ENCODE data around the gene GALNTL6. TPM values are rescaled to one million over a fixed set of nuclear protein-coding genes. Genes with fewer than 3 reads are reported as not detected.

Gene GALNTL6
- total and polyA plus RNA-seq, 2 of the 4 experiments (the other 2 are of a cell fraction): under 0.01 TPM; not detected in 1

GRCh38 chr4:171932238-171932637 lies 119.0 kb downstream of the GALNTL6 start:
- Histone ChIP-seq H3K4ac (ENCODE audit: low read depth, low read length) (no peak overlapping the region), H3K9ac (ENCODE audit: low read depth, low read length) (no peak overlapping the region), H2BK20ac (ENCODE audit: low read depth, low read length) (no peak overlapping the region), H2AK5ac (ENCODE audit: low read depth, low read length) (no peak overlapping the region), H2BK5ac (ENCODE audit: low read depth, low read length, poor library complexity, severe bottlenecking) (no peak overlapping the region), H2AFZ (replicated peaks; ENCODE audit: low read length, poor library complexity) (no peak overlapping the region), H3K9me3 (ENCODE audit: control insufficient read depth, insufficient read depth, low read length) (peaks cover 16% of the 10 kb centered on the region), H4K5ac (ENCODE audit: low read depth, low read length) (no peak overlapping the region), H3K4me1 (ENCODE audit: control insufficient read depth, insufficient read depth, low read length) (no peaks in the 10 kb centered on the region), H3K79me1 (ENCODE audit: low read depth in 1 of 2, low read length in 2 of 2) (no peaks in the 10 kb centered on the region), H3K27ac (ENCODE audit: insufficient read depth, low read length) (no peak overlapping the region), H2AK9ac (replicated peaks; ENCODE audit: low read depth, low read length, poor library complexity) (no peak overlapping the region), H4K20me1 (ENCODE audit: insufficient read depth, low read length) (no peaks in the 10 kb centered on the region), H3K56ac (ENCODE audit: extremely low read depth, insufficient read depth, low read length) (no peak overlapping the region), H4K8ac (ENCODE audit: low read depth in 2 of 2, low read length in 2 of 2) (no peak overlapping the region), H3K4me2 (ENCODE audit: low read depth, low read length) (no peak overlapping the region), H3K4me3 (ENCODE audit: insufficient read depth, low read depth, low read length) (no peak overlapping the region), H4K91ac (ENCODE audit: insufficient read depth, low read depth, low read length) (no peak overlapping the region), H3K9me1 (ENCODE audit: insufficient read depth, low read length) (no peaks in the 10 kb centered on the region), H3K18ac (ENCODE audit: low read depth, low read length) (no peak overlapping the region), H3K36me3 (ENCODE audit: control insufficient read depth, insufficient read depth, low read length) (no peaks in the 10 kb centered on the region), H3K23ac (ENCODE audit: low read depth, low read length) (no peak overlapping the region), H2BK15ac (ENCODE audit: low read depth, low read length) (no peak overlapping the region), H3K27me3 (ENCODE audit: control insufficient read depth, insufficient read depth, low read length) (no peaks in the 10 kb centered on the region), H2BK120ac (ENCODE audit: low read depth, low read length) (no peak overlapping the region), H3K14ac (replicated peaks; ENCODE audit: low read depth, low read length) (no peak overlapping the region)
- CTCF ChIA-PET: no interaction called here
- no peak for ATAC-seq (ENCODE audit: low read depth)
- POLR2A ChIA-PET (ENCODE audit: unreplicated experiment): no interaction called here
- BruUV-seq (replicated peaks): no TSS peak
- in situ Hi-C loops (cut with MboI; ENCODE audit: low sequenced_read_pairs): no loop called here
- intact Hi-C loops (cut with micrococcal nuclease): no loop called here
- DNase-seq: no peak
- WGBS, 2 experiments (ENCODE audit: extremely low coverage in 2 of 2, insufficient read length in 1 of 2): 33% methylated on average over 1 of the region's 6 CpGs; no CpG with 5 or more reads in 1 of the 2 experiments
- dilution Hi-C loops (cut with HindIII; ENCODE audit: low sequenced_read_pairs, unreplicated experiment): no loop called here
- TF ChIP-seq BHLHE40 (IDR thresholded peaks at IDR 0.05; ENCODE audit: low read depth, low read length) (no peak), MXI1 (IDR thresholded peaks at IDR 0.05; ENCODE audit: borderline replicate concordance, low read depth, low read length) (no peak), SMC3 (IDR thresholded peaks at IDR 0.05; ENCODE audit: low read depth, low read length) (no peak), CEBPB (IDR thresholded peaks at IDR 0.05; ENCODE audit: low read depth, low read length) (no peak), FOS (IDR thresholded peaks at IDR 0.05; ENCODE audit: low read depth, low read length) (no peak), RAD21 (IDR thresholded peaks at IDR 0.05; ENCODE audit: low read length) (no peak), CHD1 (IDR thresholded peaks at IDR 0.05; ENCODE audit: low read depth, low read length) (no peak), ELK1 (IDR thresholded peaks at IDR 0.05; ENCODE audit: borderline replicate concordance, low read depth, low read length) (no peak), NFE2L2 (IDR thresholded peaks at IDR 0.05; ENCODE audit: low read depth, low read length) (no peak), MAZ (IDR thresholded peaks at IDR 0.05; ENCODE audit: borderline replicate concordance, low read depth, low read length) (no peak), CTCF (conservative IDR thresholded peaks at IDR 0.05; ENCODE audit: low read depth, low read length) (no peak), MAFK (IDR thresholded peaks at IDR 0.05; ENCODE audit: low read depth, low read length) (no peak), POLR2A (IDR thresholded peaks at IDR 0.05; ENCODE audit: low read depth, low read length) (no peak)
